ENCODE measurements around the gene SDC1. TPM values are rescaled to one million over a fixed set of nuclear protein-coding genes. Genes with fewer than 3 reads are reported as not detected.

Gene SDC1
- total and polyA plus RNA-seq, 2 donors: 6.8 to 18.9 TPM

DNA sequence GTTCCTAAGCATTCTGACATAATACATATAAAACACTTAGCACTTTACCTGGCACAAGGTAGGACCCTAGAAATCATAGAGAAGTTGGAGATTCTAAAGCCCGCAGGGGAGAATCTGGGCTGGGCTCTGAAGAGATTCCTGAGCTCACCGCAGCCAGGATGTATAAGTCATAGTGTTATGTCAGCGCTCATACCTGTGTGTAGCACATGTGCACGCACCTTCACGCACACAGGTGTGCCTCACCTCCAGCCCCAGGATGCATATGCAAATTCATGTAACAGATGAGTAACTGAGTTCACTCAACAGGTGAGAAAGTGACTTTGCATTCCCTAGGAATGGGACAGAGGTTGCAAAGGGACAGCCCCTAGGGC lies 7.9 kb upstream of the SDC1 start:
- DNase-seq (ENCODE audit: low read depth in 6 of 9, low spot score in 9 of 9): no peak
- Histone ChIP-seq H3K27me3 (ENCODE audit: control insufficient read depth in 2 of 2, insufficient read depth in 1 of 2, low read length in 1 of 2) (peaks cover 0 to 17% of the 10 kb centered on the region in 2 donors), H3K4me1 (ENCODE audit: control insufficient read depth in 2 of 2, insufficient read depth in 2 of 2, low read length in 2 of 2) (no peaks in the 10 kb centered on the region), H3K4me3 (ENCODE audit: low read length in 2 of 2) (no peak overlapping the region), H3K36me3 (ENCODE audit: control insufficient read depth in 2 of 2, insufficient read depth in 2 of 2, low read length in 1 of 2) (no peaks in the 10 kb centered on the region), H3K9me3 (ENCODE audit: control insufficient read depth in 2 of 2, insufficient read depth in 1 of 2, low read length in 1 of 2) (no peaks in the 10 kb centered on the region), H3K27ac (ENCODE audit: low read depth in 1 of 2, low read length in 1 of 2) (no peak overlapping the region)
- WGBS: 98% methylated on average over 5 of the region's 5 CpGs

- Histone ChIP-seq H3K27ac (ENCODE audit: low read depth in 1 of 2, low read length in 1 of 2) (no peak overlapping the region), H3K9me3 (ENCODE audit: control insufficient read depth in 2 of 2, insufficient read depth in 1 of 2, low read length in 1 of 2) (no peaks in the 10 kb centered on the region), H3K36me3 (ENCODE audit: control insufficient read depth in 2 of 2, insufficient read depth in 2 of 2, low read length in 1 of 2) (no peaks in the 10 kb centered on the region), H3K27me3 (ENCODE audit: control insufficient read depth in 2 of 2, insufficient read depth in 1 of 2, low read length in 1 of 2) (peaks cover 3 to 24% of the 10 kb centered on the region in 2 donors), H3K4me3 (ENCODE audit: low read length in 2 of 2) (no peak overlapping the region), H3K4me1 (ENCODE audit: control insufficient read depth in 2 of 2, insufficient read depth in 2 of 2, low read length in 2 of 2) (no peaks in the 10 kb centered on the region)
- WGBS: 88% methylated on average over 6 of the region's 6 CpGs
- no peak for DNase-seq (ENCODE audit: low read depth in 6 of 9, low spot score in 9 of 9)
These were observed 6.7 kb upstream of the SDC1 start for GRCh38 chr2:20231598-20232026.

- H3K36me3 ChIP-seq (ENCODE audit: control insufficient read depth in 2 of 2, insufficient read depth in 2 of 2, low read length in 1 of 2): no peaks in the 10 kb centered on the region
- no peaks in the 10 kb centered on the region for H3K4me1 ChIP-seq (ENCODE audit: control insufficient read depth in 2 of 2, insufficient read depth in 2 of 2, low read length in 2 of 2)
- no peaks in the 10 kb centered on the region for H3K9me3 ChIP-seq (ENCODE audit: control insufficient read depth in 2 of 2, insufficient read depth in 1 of 2, low read length in 1 of 2)
- 95% methylated on average over 6 of the region's 6 CpGs for WGBS
- no peak overlapping the region for H3K4me3 ChIP-seq (ENCODE audit: low read length in 2 of 2)
- no peak overlapping the region for H3K27ac ChIP-seq (ENCODE audit: low read depth in 1 of 2, low read length in 1 of 2)
- DNase-seq (ENCODE audit: low read depth in 6 of 9, low spot score in 9 of 9): no peak
- H3K27me3 ChIP-seq (ENCODE audit: control insufficient read depth in 2 of 2, insufficient read depth in 1 of 2, low read length in 1 of 2): peaks cover 8 to 28% of the 10 kb centered on the region in 2 donors
These were observed 6.2 kb upstream of the SDC1 start for GRCh38 chr2:20231159-20231558.

- H3K4me1 ChIP-seq (ENCODE audit: control insufficient read depth in 2 of 2, insufficient read depth in 2 of 2, low read length in 2 of 2): peaks cover 0 to 9% of the 10 kb centered on the region in 2 donors
- H3K36me3 ChIP-seq (ENCODE audit: control insufficient read depth in 2 of 2, insufficient read depth in 2 of 2, low read length in 1 of 2): no peaks in the 10 kb centered on the region
- no peak for DNase-seq (ENCODE audit: low read depth in 6 of 9, low spot score in 9 of 9)
- H3K9me3 ChIP-seq (ENCODE audit: control insufficient read depth in 2 of 2, insufficient read depth in 1 of 2, low read length in 1 of 2): no peaks in the 10 kb centered on the region
- H3K27me3 ChIP-seq (ENCODE audit: control insufficient read depth in 2 of 2, insufficient read depth in 1 of 2, low read length in 1 of 2): peaks cover 14 to 35% of the 10 kb centered on the region in 2 donors
- WGBS: 84% methylated on average over 4 of the region's 4 CpGs
- H3K4me3 ChIP-seq (ENCODE audit: low read length in 2 of 2): no peak overlapping the region
- H3K27ac ChIP-seq (ENCODE audit: low read depth in 1 of 2, low read length in 1 of 2): no peak overlapping the region
These were observed 5.1 kb upstream of the SDC1 start for GRCh38 chr2:20230114-20230425.

GRCh38 chr2:20229322-20230113 lies 4.6 kb upstream of the SDC1 start:
- Histone ChIP-seq H3K4me1 (ENCODE audit: control insufficient read depth in 2 of 2, insufficient read depth in 2 of 2, low read length in 2 of 2) (peaks cover 0 to 11% of the 10 kb centered on the region in 2 donors), H3K4me3 (ENCODE audit: low read length in 2 of 2) (no peak overlapping the region), H3K9me3 (ENCODE audit: control insufficient read depth in 2 of 2, insufficient read depth in 1 of 2, low read length in 1 of 2) (no peaks in the 10 kb centered on the region), H3K27me3 (ENCODE audit: control insufficient read depth in 2 of 2, insufficient read depth in 1 of 2, low read length in 1 of 2) (peaks cover 19 to 41% of the 10 kb centered on the region in 2 donors), H3K27ac (ENCODE audit: low read depth in 1 of 2, low read length in 1 of 2) (no peak overlapping the region), H3K36me3 (ENCODE audit: control insufficient read depth in 2 of 2, insufficient read depth in 2 of 2, low read length in 1 of 2) (no peaks in the 10 kb centered on the region)
- DNase-seq (ENCODE audit: low read depth in 6 of 9, low spot score in 9 of 9): no peak
- 88% methylated on average over 8 of the region's 8 CpGs for WGBS

GRCh38 chr2:20227894-20228505 lies 3.1 kb upstream of the SDC1 start:
- H3K36me3 ChIP-seq (ENCODE audit: control insufficient read depth in 2 of 2, insufficient read depth in 2 of 2, low read length in 1 of 2): no peaks in the 10 kb centered on the region
- H3K27ac ChIP-seq (ENCODE audit: low read depth in 1 of 2, low read length in 1 of 2): no peak overlapping the region
- peaks cover 2 to 17% of the 10 kb centered on the region in 2 donors for H3K4me1 ChIP-seq (ENCODE audit: control insufficient read depth in 2 of 2, insufficient read depth in 2 of 2, low read length in 2 of 2)
- no peak for DNase-seq (ENCODE audit: low read depth in 6 of 9, low spot score in 9 of 9)
- H3K27me3 ChIP-seq (ENCODE audit: control insufficient read depth in 2 of 2, insufficient read depth in 1 of 2, low read length in 1 of 2): peaks cover 34 to 55% of the 10 kb centered on the region in 2 donors
- H3K9me3 ChIP-seq (ENCODE audit: control insufficient read depth in 2 of 2, insufficient read depth in 1 of 2, low read length in 1 of 2): no peaks in the 10 kb centered on the region
- H3K4me3 ChIP-seq (ENCODE audit: low read length in 2 of 2): no peak overlapping the region
- WGBS: 94% methylated on average over 10 of the region's 10 CpGs

DNA sequence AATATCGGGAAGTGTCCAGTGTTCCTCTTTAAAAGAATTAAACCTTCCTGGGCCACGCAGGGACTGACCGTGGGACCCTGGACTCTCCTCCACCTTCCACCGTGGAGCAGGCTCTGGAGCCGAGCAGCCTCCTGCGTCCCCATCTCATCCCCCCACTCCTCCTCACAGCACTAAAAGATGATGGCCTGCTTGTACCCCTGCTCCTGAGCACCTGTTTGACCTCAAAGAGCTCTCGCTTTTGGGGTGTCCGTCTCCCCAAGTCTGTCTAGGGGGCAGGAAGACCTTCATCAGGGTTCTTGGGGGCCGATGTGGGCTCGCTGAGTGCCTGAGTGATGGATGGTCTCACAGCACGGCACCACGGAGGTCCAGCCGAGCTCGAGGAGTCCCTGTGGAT lies 1.2 kb upstream of the SDC1 start:
- no peak overlapping the region for H3K4me3 ChIP-seq (ENCODE audit: low read length in 2 of 2)
- no peak overlapping the region for H3K27ac ChIP-seq (ENCODE audit: low read depth in 1 of 2, low read length in 1 of 2)
- H3K27me3 ChIP-seq (ENCODE audit: control insufficient read depth in 2 of 2, insufficient read depth in 1 of 2, low read length in 1 of 2): peaks cover 46 to 70% of the 10 kb centered on the region in 2 donors
- no peaks in the 10 kb centered on the region for H3K36me3 ChIP-seq (ENCODE audit: control insufficient read depth in 2 of 2, insufficient read depth in 2 of 2, low read length in 1 of 2)
- 94% methylated on average over 14 of the region's 14 CpGs for WGBS
- no peaks in the 10 kb centered on the region for H3K9me3 ChIP-seq (ENCODE audit: control insufficient read depth in 2 of 2, insufficient read depth in 1 of 2, low read length in 1 of 2)
- DNase-seq (ENCODE audit: low read depth in 6 of 9, low spot score in 9 of 9): no peak
- H3K4me1 ChIP-seq (ENCODE audit: control insufficient read depth in 2 of 2, insufficient read depth in 2 of 2, low read length in 2 of 2): peaks cover 2 to 17% of the 10 kb centered on the region in 2 donors

- peak in 8 of 9 donors; percentile 21 to 79 (median 50) for DNase-seq (ENCODE audit: low read depth in 6 of 9, low spot score in 9 of 9)
- Histone ChIP-seq H3K36me3 (ENCODE audit: control insufficient read depth in 2 of 2, insufficient read depth in 2 of 2, low read length in 1 of 2) (no peaks in the 10 kb centered on the region), H3K4me1 (ENCODE audit: control insufficient read depth in 2 of 2, insufficient read depth in 2 of 2, low read length in 2 of 2) (peaks cover 2 to 17% of the 10 kb centered on the region in 2 donors), H3K9me3 (ENCODE audit: control insufficient read depth in 2 of 2, insufficient read depth in 1 of 2, low read length in 1 of 2) (no peaks in the 10 kb centered on the region), H3K27ac (ENCODE audit: low read depth in 1 of 2, low read length in 1 of 2) (peak overlapping the region in 1 of 2 donors; percentile 31), H3K4me3 (ENCODE audit: low read length in 2 of 2) (peak overlapping the region; percentile 14 to 51), H3K27me3 (ENCODE audit: control insufficient read depth in 2 of 2, insufficient read depth in 1 of 2, low read length in 1 of 2) (peaks cover 48 to 74% of the 10 kb centered on the region in 2 donors)
- 7% methylated on average over 66 of the region's 66 CpGs for WGBS
These were observed 593 bp upstream of the SDC1 start for GRCh38 chr2:20225294-20226151.
